ENCODE measurements around the gene TBL3. TPM values are rescaled to one million over a fixed set of nuclear protein-coding genes. Genes with fewer than 3 reads are reported as not detected.

Gene TBL3
- total and polyA plus RNA-seq, 11 donors: 19.3 to 68.7 (median 22.0) TPM

DNA sequence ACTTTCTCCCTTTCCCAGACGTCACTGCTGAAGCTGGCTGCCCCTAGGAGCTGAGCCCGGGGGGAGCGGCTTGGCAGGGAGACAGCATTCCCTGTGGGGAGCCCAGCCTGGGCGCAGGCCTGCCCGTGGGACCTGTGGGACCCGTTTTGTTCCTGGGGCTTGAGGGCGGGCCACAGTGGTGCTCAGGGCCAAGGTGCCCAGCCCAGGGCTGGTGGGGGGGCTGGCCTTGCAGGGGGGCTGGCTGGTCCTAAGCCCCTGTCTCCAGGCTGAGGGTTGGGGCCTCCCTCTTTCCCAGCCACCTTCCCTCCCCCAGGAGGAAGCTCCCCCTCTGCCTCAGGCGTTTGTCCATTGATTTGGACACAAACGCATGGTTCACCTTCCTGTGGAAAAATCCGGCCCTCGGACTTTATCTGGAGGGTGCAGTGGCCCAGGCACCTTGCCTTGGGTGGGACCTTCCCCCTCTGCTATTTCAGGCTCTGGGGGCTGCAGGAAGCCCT, 59.3 kb downstream of the TBL3 start:
- Histone ChIP-seq H3K9me3 (no peaks in the 10 kb centered on the region), H3K27ac (peak overlapping the region; percentile 81 to 98 (median 92)), H3K4me1 (peaks cover 0 to 79% (median 40%) of the 10 kb centered on the region in 12 donors), H3K36me3 (peaks cover 0 to 48% (median 16%) of the 10 kb centered on the region in 9 donors), H3K4me3 (peak overlapping the region in 11 of 12 donors; percentile 70 to 98 (median 89)), H3K27me3 (peaks cover 0 to 16% (median 0%) of the 10 kb centered on the region in 9 donors)
- ATAC-seq: peak; percentile 15 to 68 (median 32)
- TF ChIP-seq, protein P1, sequence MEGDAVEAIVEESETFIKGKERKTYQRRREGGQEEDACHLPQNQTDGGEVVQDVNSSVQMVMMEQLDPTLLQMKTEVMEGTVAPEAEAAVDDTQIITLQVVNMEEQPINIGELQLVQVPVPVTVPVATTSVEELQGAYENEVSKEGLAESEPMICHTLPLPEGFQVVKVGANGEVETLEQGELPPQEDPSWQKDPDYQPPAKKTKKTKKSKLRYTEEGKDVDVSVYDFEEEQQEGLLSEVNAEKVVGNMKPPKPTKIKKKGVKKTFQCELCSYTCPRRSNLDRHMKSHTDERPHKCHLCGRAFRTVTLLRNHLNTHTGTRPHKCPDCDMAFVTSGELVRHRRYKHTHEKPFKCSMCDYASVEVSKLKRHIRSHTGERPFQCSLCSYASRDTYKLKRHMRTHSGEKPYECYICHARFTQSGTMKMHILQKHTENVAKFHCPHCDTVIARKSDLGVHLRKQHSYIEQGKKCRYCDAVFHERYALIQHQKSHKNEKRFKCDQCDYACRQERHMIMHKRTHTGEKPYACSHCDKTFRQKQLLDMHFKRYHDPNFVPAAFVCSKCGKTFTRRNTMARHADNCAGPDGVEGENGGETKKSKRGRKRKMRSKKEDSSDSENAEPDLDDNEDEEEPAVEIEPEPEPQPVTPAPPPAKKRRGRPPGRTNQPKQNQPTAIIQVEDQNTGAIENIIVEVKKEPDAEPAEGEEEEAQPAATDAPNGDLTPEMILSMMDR (IDR thresholded peaks at IDR 0.05): no peak
- TF ChIP-seq POLR2A (IDR thresholded peaks at IDR 0.05): no peak
- peak; percentile 76 to 86 (median 82) for DNase-seq
- intact Hi-C loops (cut with DNase I): no loop called here
- WGBS, 4 donors: 58 to 65% (median 60%) methylated on average over 11 of the region's 11 CpGs

Other genes with a start within 250 kb of the TBL3 start
- gene NME3, start 200.5 kb upstream of the TBL3 start, total RNA-seq: 10 to 100 TPM; 24.4 to 68.3 (median 31.3) TPM
- gene NME3, start 200.5 kb upstream of the TBL3 start, polyA plus RNA-seq: 10 to 100 TPM; 27.4 to 86.4 TPM
- 10 to 100 TPM in 2 of 9 donors, 1 to 10 TPM in 7; 3.4 to 12.9 (median 6.0) TPM for gene EME2, start 199.2 kb upstream of the TBL3 start, total RNA-seq
- gene EME2, start 199.2 kb upstream of the TBL3 start, polyA plus RNA-seq: 1 to 10 TPM; 3.6 to 7.8 TPM
- gene MRPS34, start 198.9 kb upstream of the TBL3 start, total RNA-seq: 100 to 1,000 TPM in 2 of 9 donors, 10 to 100 TPM in 7; 58.0 to 123 (median 79.3) TPM
- 100 to 1,000 TPM; 117 to 118 TPM for gene MRPS34, start 198.9 kb upstream of the TBL3 start, polyA plus RNA-seq
- 100 to 1,000 TPM in 1 of 9 donors, 10 to 100 TPM in 8; 25.8 to 100 (median 31.8) TPM for gene SPSB3, start 189.5 kb upstream of the TBL3 start, total RNA-seq
- 10 to 100 TPM; 44.5 to 52.0 TPM for gene SPSB3, start 189.5 kb upstream of the TBL3 start, polyA plus RNA-seq
- 10 to 100 TPM; 26.7 to 81.9 (median 30.1) TPM for gene NUBP2, start 189.1 kb upstream of the TBL3 start, total RNA-seq
- 10 to 100 TPM; 41.2 to 63.1 TPM for gene NUBP2, start 189.1 kb upstream of the TBL3 start, polyA plus RNA-seq
- under 1 TPM in 2 of 9 donors, not detected in 7; 0.12 to 0.38 TPM for gene IGFALS, start 178.3 kb upstream of the TBL3 start, total RNA-seq
- under 1 TPM in 1 of 2 donors, not detected in 1; 0.23 TPM for gene IGFALS, start 178.3 kb upstream of the TBL3 start, polyA plus RNA-seq
- 100 to 1,000 TPM; 111 to 358 (median 165) TPM for gene HAGH, start 145.2 kb upstream of the TBL3 start, total RNA-seq
- 100 to 1,000 TPM; 155 to 226 TPM for gene HAGH, start 145.2 kb upstream of the TBL3 start, polyA plus RNA-seq
- 10 to 100 TPM; 19.2 to 83.8 (median 28.4) TPM for gene FAHD1, start 144.8 kb upstream of the TBL3 start, total RNA-seq
- gene FAHD1, start 144.8 kb upstream of the TBL3 start, polyA plus RNA-seq: 10 to 100 TPM; 46.8 to 47.4 TPM
- gene MEIOB, start 99.9 kb upstream of the TBL3 start, total RNA-seq: not detected
- gene MEIOB, start 99.9 kb upstream of the TBL3 start, polyA plus RNA-seq: not detected
- not detected for gene HS3ST6, start 53.6 kb upstream of the TBL3 start, total RNA-seq
- gene HS3ST6, start 53.6 kb upstream of the TBL3 start, polyA plus RNA-seq: not detected
- gene MSRB1, start 28.9 kb upstream of the TBL3 start, total RNA-seq: 10 to 100 TPM; 12.4 to 49.2 (median 31.1) TPM
- gene MSRB1, start 28.9 kb upstream of the TBL3 start, polyA plus RNA-seq: 10 to 100 TPM; 48.4 to 70.2 TPM
- 100 to 1,000 TPM; 117 to 279 (median 216) TPM for gene RPL3L, start 17.4 kb upstream of the TBL3 start, total RNA-seq
- 100 to 1,000 TPM in 1 of 2 donors, 10 to 100 TPM in 1; 86.5 to 180 TPM for gene RPL3L, start 17.4 kb upstream of the TBL3 start, polyA plus RNA-seq
- 1,000 to 10,000 TPM in 2 of 9 donors, 100 to 1,000 TPM in 7; 316 to 1,519 (median 542) TPM for gene NDUFB10, start 12.5 kb upstream of the TBL3 start, total RNA-seq
- gene NDUFB10, start 12.5 kb upstream of the TBL3 start, polyA plus RNA-seq: 1,000 to 10,000 TPM in 1 of 2 donors, 100 to 1,000 TPM in 1; 732 to 1,618 TPM
- gene RPS2, start 7.2 kb upstream of the TBL3 start, total RNA-seq: 1,000 to 10,000 TPM in 4 of 9 donors, 100 to 1,000 TPM in 5; 673 to 1,554 (median 968) TPM
- 1,000 to 10,000 TPM; 1,419 to 2,484 TPM for gene RPS2, start 7.2 kb upstream of the TBL3 start, polyA plus RNA-seq
- gene RNF151, start 5.2 kb upstream of the TBL3 start, total RNA-seq: not detected
- not detected for gene RNF151, start 5.2 kb upstream of the TBL3 start, polyA plus RNA-seq
- not detected for gene NOXO1, start 9.4 kb downstream of the TBL3 start, total RNA-seq
- gene NOXO1, start 9.4 kb downstream of the TBL3 start, polyA plus RNA-seq: under 1 TPM; 0.06 to 0.15 TPM
- gene GFER, start 12.1 kb downstream of the TBL3 start, total RNA-seq: 10 to 100 TPM; 18.0 to 29.9 (median 23.5) TPM
- gene GFER, start 12.1 kb downstream of the TBL3 start, polyA plus RNA-seq: 10 to 100 TPM; 36.6 to 51.1 TPM
- gene SYNGR3, start 17.9 kb downstream of the TBL3 start, total RNA-seq: 1 to 10 TPM in 3 of 9 donors, under 1 TPM in 6; 0.19 to 1.3 (median 0.86) TPM
- gene SYNGR3, start 17.9 kb downstream of the TBL3 start, polyA plus RNA-seq: 1 to 10 TPM in 1 of 2 donors, under 1 TPM in 1; 0.53 to 2.7 TPM
- gene ZNF598, start 37.8 kb downstream of the TBL3 start, total RNA-seq: 10 to 100 TPM; 10.9 to 47.4 (median 17.0) TPM
- gene ZNF598, start 37.8 kb downstream of the TBL3 start, polyA plus RNA-seq: 10 to 100 TPM in 1 of 2 donors, 1 to 10 TPM in 1; 9.4 to 33.8 TPM
- gene NPW, start 47.7 kb downstream of the TBL3 start, total RNA-seq: under 1 TPM in 1 of 9 donors, not detected in 8; 0.69 TPM
- under 1 TPM in 1 of 2 donors, not detected in 1; 0.19 TPM for gene NPW, start 47.7 kb downstream of the TBL3 start, polyA plus RNA-seq
- 100 to 1,000 TPM; 124 to 496 (median 227) TPM for gene NHERF2, start 54.8 kb downstream of the TBL3 start, total RNA-seq
- gene NHERF2, start 54.8 kb downstream of the TBL3 start, polyA plus RNA-seq: 100 to 1,000 TPM; 213 to 396 TPM
- 10 to 100 TPM in 7 of 9 donors, 1 to 10 TPM in 2; 9.0 to 25.0 (median 11.7) TPM for gene NTHL1, start 75.8 kb downstream of the TBL3 start, total RNA-seq
- gene NTHL1, start 75.8 kb downstream of the TBL3 start, polyA plus RNA-seq: 10 to 100 TPM; 13.1 to 32.3 TPM
- 10 to 100 TPM; 48.4 to 94.5 (median 70.4) TPM for gene TSC2, start 75.9 kb downstream of the TBL3 start, total RNA-seq
- gene TSC2, start 75.9 kb downstream of the TBL3 start, polyA plus RNA-seq: 10 to 100 TPM; 33.3 to 44.8 TPM
- gene PKD1, start 163.8 kb downstream of the TBL3 start, total RNA-seq: 100 to 1,000 TPM in 6 of 9 donors, 10 to 100 TPM in 3; 64.9 to 441 (median 110) TPM
- gene PKD1, start 163.8 kb downstream of the TBL3 start, polyA plus RNA-seq: 100 to 1,000 TPM in 1 of 2 donors, 10 to 100 TPM in 1; 90.6 to 105 TPM
- 1 to 10 TPM in 4 of 9 donors, under 1 TPM in 5; 0.36 to 5.0 (median 0.75) TPM for gene RAB26, start 176.6 kb downstream of the TBL3 start, total RNA-seq
- 1 to 10 TPM in 1 of 2 donors, under 1 TPM in 1; 0.28 to 3.3 TPM for gene RAB26, start 176.6 kb downstream of the TBL3 start, polyA plus RNA-seq
- 10 to 100 TPM; 20.2 to 40.2 (median 27.0) TPM for gene TRAF7, start 183.7 kb downstream of the TBL3 start, total RNA-seq
- 10 to 100 TPM; 12.2 to 39.5 TPM for gene TRAF7, start 183.7 kb downstream of the TBL3 start, polyA plus RNA-seq
- 1 to 10 TPM in 8 of 9 donors, under 1 TPM in 1; 0.77 to 7.0 (median 2.1) TPM for gene CASKIN1, start 224.6 kb downstream of the TBL3 start, total RNA-seq
- 1 to 10 TPM in 1 of 2 donors, under 1 TPM in 1; 0.37 to 4.0 TPM for gene CASKIN1, start 224.6 kb downstream of the TBL3 start, polyA plus RNA-seq
- 10 to 100 TPM; 19.8 to 49.0 (median 22.8) TPM for gene MLST8, start 233.4 kb downstream of the TBL3 start, total RNA-seq
- 10 to 100 TPM; 28.5 to 42.3 TPM for gene MLST8, start 233.4 kb downstream of the TBL3 start, polyA plus RNA-seq
- 10 to 100 TPM in 2 of 9 donors, 1 to 10 TPM in 7; 1.7 to 11.7 (median 5.5) TPM for gene BRICD5, start 238.8 kb downstream of the TBL3 start, total RNA-seq
- gene BRICD5, start 238.8 kb downstream of the TBL3 start, polyA plus RNA-seq: 1 to 10 TPM; 3.8 to 7.6 TPM
- 10 to 100 TPM; 19.6 to 44.0 (median 33.8) TPM for gene PGP, start 242.8 kb downstream of the TBL3 start, total RNA-seq
- gene PGP, start 242.8 kb downstream of the TBL3 start, polyA plus RNA-seq: 10 to 100 TPM; 24.6 to 31.7 TPM

Measured in heart left ventricle (tissue), 16 donors.